IPS DF 4.7 (cell line): Measurements from ENCODE around the gene SSR3.
"Not testable (repeated sequence)": the region's sequence is repeated elsewhere in the genome, so short reads cannot be mapped to it uniquely, and the experiment has no call there.

ENCODE experiments used
- DNase-seq: peaks from one replicate; pipeline ENCODE4 v3.0.0-alpha.2; 2013; ENCODE audit warnings: low spot score; ENCODE audit errors: extremely low read depth

The SSR3 gene

GRCh38 chr3:156576051-156576450 is 21.1 kb upstream of the SSR3 start:
- DNase-seq, result no peak

GRCh38 chr3:156575641-156576040 is 20.7 kb upstream of the SSR3 start:
- no peak for DNase-seq

GRCh38 chr3:156569881-156570280 is 15.0 kb upstream of the SSR3 start:
- not testable (repeated sequence) for DNase-seq

- not testable (repeated sequence) for DNase-seq
These were observed 14.1 kb upstream of the SSR3 start for GRCh38 chr3:156569016-156569415.

GRCh38 chr3:156563900-156564682 is 9.2 kb upstream of the SSR3 start:
- DNase-seq, result no peak

GRCh38 chr3:156562486-156562885 is 7.6 kb upstream of the SSR3 start:
- DNase-seq, result not testable (repeated sequence)

- DNase-seq, result no peak
These were observed 6.6 kb upstream of the SSR3 start for GRCh38 chr3:156561533-156561932.

GRCh38 chr3:156559321-156559720 is 4.4 kb upstream of the SSR3 start:
- no peak for DNase-seq

- DNase-seq, result no peak
These were observed 3.5 kb upstream of the SSR3 start for GRCh38 chr3:156558389-156558788.

GRCh38 chr3:156554515-156554841 is 439 bp downstream of the SSR3 start:
- DNase-seq, result no peak

- no peak for DNase-seq
These were observed 1.1 kb downstream of the SSR3 start for GRCh38 chr3:156553705-156554356.

- DNase-seq, result no peak
These were observed 1.9 kb downstream of the SSR3 start for GRCh38 chr3:156552973-156553372.

GRCh38 chr3:156551746-156552145 is 3.2 kb downstream of the SSR3 start:
- no peak for DNase-seq

- no peak for DNase-seq
These were observed 3.7 kb downstream of the SSR3 start for GRCh38 chr3:156551261-156551660.

- no peak for DNase-seq
These were observed 6.0 kb downstream of the SSR3 start for GRCh38 chr3:156548902-156549301.

GRCh38 chr3:156548041-156548687 is 6.8 kb downstream of the SSR3 start:
- DNase-seq, result no peak

- DNase-seq, result no peak
These were observed 7.3 kb downstream of the SSR3 start for GRCh38 chr3:156547637-156548036.

GRCh38 chr3:156543043-156543555 is 11.8 kb downstream of the SSR3 start:
- no peak for DNase-seq

GRCh38 chr3:156542101-156543042 is 12.5 kb downstream of the SSR3 start:
- no peak for DNase-seq

GRCh38 chr3:156539802-156540201 is 15.1 kb downstream of the SSR3 start:
- no peak for DNase-seq

- DNase-seq, result no peak
These were observed 15.9 kb downstream of the SSR3 start for GRCh38 chr3:156539051-156539450.
